HG03064 (cell line): ENCODE results near the gene C3orf38.
"Not testable (repeated sequence)": the region's sequence is repeated elsewhere in the genome, so short reads cannot be mapped to it uniquely, and the experiment has no call there.

Experiments used
- ATAC-seq: cut with Tn5 transposase; IDR thresholded peaks from one replicate; pipeline ENCODE4 v1.9.1; 2021; ENCODE audit warnings: low read depth; ENCODE audit not compliant: unreplicated experiment

The C3orf38 gene

DNA sequence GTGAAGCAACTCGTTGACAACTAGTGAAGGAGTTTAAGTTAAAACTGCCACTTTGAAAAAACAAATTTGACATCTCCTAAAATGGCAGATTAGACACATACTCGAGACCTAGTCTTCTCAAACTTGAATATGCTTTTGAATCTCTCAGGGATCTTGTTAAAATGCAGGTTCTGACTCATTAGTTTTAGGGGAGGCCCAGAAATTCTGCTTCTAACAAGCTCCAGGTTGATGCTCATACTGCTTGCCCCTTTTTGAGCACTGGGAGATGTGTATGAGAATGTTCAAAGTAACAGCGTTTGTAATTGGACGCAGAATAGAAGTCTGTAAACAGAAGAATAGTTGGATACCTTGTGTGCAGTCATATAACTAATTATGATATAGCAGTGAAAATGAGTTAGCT lies 1.6 kb downstream of the C3orf38 start:
- ATAC-seq = no peak

DNA sequence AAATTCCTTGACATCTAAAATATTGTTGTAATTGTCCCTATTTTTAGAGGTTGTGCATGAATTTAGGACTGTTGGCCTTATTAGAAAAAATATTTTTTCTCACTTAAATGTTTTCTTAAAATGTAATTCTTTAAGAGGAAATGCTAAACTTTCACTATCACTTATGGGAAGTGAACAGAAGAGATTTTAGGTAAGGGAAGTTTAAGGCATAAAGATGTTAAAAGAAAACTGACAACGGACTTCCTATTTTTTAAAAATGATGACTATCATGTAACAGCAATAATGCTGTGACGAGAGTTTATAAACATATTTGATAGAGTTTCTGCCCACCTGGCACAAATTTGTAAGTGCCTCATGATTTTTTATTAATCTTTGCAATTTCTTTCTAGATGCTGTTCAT lies 3.1 kb downstream of the C3orf38 start:
- no peak for ATAC-seq

DNA sequence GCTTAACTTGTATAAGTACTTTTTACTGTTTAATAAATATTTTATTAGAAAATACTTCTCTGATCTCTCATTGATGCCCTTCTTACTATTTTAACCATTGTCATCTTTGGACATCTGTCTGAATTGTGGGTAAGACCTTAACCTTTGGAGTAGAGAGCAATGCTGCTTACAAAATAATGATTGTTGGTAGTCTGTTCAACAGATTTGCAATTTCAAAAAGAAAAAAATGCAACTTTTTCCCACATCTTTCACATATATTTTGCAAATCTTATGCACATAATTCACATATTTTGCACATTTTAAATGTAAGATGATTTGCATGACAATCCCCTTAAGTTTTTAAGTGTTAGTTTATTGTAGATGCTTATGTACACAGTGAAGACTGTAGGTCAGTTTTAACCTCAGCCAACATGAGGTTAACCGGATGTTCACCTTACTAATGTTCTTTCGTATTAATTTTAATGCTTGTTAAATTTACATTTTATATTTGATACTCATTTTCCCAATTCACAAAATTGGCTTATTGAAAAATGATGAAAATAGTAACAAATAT lies 16.7 kb downstream of the C3orf38 start:
- ATAC-seq = no peak

DNA sequence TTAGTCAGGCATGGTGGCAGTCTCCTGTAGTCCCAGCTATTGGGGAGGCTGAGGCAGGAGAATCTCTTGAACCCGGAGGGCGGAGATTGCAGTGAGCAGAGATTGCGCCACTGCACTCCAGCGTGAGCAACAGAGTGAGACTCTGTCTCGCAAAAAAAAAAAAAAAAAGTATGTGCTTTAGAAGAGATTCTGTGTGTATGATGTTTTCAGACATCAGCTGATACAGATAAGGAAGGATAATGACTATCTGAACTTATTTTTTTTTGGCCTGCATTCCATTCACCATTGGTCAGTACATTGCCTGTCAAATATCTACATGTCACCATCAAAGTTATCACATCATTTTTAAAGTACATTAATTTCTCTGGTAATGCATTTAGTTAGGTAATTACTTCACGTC lies 17.4 kb downstream of the C3orf38 start:
- no peak for ATAC-seq

DNA sequence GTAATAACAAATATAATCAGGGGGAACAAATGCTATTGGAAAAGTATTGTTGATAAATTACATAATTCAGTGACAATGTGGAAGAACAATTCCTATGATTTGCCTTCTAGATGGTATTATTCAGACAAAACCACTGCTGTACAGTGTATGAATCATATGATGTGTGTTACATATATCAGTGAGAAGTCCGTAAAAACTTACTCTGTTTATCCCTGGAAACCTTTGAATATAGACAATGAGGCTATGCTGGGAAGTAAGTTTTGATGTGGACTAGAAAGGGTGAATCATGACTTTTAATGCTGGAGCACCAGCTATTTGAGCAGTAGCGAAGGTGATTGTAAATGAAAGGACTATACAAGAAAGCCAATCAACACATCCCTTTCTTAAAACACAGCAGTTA lies 17.9 kb downstream of the C3orf38 start:
- ATAC-seq = no peak

DNA sequence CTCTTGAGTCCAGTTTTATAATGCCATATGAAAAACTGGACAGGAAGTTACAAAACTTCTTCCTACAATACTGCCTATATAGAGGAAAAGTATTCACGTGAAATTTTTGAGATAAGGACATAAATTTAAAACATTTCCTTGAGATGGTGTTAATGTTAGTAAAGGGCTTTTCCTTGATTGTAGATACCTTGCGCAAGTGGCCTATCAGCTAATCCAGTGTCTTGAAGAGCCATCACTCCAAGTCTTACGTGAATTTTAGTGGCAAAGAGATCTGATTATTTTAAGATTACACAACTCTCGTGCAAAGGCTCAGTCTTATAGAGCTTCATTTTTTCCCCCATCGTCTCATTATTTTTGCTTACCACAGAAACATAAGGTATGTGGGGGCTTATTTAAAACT lies 18.4 kb downstream of the C3orf38 start:
- ATAC-seq = no peak

DNA sequence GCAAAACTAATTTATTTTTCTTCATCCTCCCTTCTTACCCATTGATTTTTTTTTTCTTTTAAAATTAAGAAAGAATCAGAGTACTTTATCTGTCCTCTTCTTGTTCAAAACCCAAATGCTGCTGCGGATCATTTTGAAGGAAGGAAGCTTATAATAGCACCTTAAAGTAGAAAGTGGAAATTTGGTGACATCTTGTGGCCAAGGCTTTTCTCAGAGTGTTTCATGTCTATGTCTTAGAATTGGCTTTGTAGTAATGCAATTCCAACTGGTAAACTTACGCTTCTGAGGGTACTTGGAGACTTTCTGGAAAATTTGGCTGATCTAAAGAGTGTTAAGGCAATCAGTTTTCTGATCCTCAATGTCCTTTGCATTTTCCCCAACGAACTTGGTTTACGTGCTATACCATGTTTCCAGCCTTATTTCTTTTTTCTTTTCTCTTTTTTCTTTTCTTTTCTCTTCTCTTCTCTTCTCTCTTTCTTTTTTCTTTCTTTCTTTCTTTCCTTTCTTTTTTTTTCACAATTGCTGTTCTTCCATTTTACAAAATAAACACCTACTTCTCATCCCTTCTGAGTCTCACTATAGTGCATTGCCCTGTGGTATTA lies 30.7 kb downstream of the C3orf38 start:
- ATAC-seq = peak; percentile 77

DNA sequence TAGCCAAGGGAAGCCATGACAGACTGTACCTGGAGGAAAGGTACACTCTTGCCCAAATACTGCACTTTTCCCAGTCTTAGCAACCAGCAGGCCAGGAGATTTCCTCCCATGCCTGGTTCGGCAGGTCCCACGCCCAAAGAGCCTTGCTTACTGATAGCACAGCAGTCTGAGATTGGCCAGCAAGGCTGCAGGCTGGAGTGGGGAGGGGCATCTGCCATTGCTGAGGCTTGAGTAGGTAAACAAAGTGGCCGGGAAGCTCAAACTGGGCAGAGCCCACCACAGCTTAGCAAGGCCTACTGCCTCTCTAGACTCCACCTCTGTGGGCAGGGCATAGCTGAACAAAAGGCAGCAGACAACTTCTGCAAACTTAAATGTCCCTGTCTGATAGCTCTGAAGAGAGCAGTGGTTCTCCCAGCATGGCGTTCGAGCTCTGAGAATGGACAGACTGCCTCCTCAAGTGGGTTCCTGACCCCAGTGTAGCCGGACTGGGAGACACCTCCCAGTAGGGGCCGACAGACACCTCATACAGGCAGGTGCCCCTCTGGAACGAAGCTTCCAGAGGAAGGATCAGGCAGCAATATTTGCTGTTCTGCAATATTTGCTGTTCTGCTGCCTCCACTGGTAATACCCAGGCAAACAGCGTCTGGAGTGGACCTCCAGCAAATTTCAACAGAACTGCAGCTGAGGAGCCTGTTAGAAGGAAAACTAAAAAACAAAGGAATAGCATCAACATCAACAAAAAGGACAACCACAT lies 32.6 kb downstream of the C3orf38 start:
- not testable (repeated sequence) for ATAC-seq

DNA sequence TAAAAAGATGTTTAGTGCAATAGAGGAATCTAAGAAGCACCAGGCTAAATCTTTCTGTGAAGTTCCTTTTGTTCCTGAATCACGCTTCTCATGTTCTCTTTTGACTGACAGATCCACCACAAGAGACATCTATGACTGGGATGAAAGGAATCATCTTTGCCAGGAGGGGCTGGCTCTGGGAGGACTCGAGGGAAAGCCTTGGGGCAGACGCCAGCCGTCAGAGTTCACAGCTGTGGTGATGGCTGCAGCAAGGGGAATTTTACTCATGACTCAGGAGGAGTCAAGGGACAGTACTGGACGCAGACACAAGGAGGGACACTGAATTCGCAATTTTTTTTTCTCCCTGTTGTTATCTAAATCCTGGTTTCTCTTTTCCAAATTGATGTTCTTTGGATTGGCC lies 38.7 kb downstream of the C3orf38 start:
- ATAC-seq = no peak

DNA sequence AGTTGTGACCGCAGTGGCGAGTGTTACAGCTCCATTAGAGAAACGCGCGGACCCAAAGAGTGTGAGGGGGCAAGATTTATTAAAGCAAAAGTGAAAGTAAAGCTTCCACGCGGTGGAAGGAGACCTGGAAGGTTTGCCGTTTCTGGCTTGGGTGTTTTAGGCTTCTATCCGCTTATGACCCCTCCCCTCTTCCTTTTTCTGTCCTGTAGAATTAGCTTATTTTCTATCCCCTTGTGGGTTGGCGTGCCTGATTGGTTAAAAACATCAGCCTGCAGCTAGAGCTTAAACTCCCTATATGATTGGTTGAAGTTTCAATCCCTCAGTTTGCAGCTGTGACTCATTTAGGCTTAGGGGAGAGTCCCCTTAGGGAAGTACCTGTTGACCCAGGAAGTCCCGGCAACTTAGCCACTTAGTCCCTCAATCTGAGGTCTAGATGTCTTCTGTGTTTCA lies 39.6 kb downstream of the C3orf38 start:
- peak; percentile 96 for ATAC-seq

DNA sequence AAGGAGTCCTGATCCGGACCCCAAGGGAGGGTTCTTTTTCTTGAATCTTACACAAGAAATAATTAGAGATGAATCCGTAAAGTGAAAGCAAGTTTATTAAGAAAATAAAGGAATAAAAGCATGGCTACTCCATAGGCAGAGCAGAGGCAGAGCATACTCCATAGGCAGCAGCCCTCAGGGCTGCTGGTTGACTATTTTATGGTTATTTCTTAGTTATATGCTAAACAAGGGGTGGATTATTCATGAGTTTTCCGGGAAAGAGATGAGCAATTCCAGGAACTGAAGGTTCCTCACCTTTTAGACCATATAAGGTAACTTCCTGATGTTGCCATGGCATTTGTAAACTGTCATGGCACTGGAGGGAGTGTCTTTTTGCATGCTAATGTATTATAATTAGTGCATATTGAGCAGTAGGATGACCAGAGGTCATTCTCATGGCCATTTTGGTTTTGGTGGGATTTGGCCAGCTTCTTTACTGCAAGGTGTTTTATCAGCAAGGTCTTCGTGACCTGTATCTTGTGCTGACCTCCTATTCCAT lies 42.2 kb downstream of the C3orf38 start:
- ATAC-seq = no peak

DNA sequence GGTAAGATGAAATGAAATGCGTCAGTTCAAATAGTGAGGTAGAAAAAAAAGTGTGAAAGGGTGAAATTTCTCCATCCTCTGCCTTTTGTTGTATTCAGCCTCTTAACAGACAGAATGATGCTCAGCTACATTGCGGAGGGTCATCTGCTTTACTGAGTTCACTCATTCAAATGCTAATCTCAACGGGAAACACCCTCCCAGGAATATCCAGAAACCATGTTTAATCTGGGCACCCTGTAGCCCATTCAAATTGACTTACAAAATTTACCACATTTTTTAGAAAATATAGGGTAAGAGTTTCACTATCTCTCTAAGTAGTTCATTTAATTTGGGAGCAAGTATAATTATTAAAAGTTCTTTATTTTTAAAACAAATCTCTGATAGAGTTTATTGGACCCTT lies 42.9 kb downstream of the C3orf38 start:
- ATAC-seq = no peak

DNA sequence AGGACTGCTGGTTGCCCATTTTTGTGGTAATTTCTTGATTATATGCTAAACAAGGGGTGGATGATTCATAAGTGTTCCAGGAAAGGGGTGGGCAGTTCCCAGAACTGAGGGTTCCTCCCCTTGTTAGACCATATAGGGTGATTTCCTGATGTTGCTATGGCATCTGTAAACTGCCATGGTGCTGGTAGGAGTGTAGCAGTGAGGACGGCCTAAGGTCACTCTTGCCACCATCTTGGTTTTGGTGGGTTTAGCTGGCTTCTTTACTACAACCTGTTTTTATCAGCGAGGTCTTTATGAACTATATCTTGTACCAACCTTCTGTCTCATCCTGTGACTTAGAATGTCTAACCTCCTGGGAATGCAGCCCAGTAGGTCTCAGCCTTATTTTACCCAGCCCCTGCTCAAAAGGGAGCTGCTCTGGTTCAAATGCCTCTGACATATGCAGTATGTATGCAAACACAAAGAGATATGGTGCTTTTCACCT lies 46.2 kb downstream of the C3orf38 start:
- no peak for ATAC-seq

DNA sequence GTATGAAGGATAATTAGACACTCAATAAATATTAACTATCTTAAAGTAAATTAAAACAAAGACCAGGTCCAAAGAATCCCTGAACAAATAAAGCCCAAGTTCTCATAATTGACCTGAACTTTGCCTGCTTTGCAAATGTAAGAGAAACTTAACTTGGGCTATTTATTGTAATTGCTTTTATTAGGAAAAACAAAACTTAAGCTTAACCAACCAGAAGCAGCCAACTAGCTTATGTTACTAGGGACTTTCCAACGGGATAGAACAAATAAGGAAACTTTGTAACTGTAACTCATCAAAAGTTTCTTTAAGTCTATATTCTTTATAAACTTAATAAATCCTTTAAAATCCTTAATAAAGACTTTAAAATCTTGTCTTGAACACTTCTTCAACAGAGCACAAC lies 48.4 kb downstream of the C3orf38 start:
- no peak for ATAC-seq

DNA sequence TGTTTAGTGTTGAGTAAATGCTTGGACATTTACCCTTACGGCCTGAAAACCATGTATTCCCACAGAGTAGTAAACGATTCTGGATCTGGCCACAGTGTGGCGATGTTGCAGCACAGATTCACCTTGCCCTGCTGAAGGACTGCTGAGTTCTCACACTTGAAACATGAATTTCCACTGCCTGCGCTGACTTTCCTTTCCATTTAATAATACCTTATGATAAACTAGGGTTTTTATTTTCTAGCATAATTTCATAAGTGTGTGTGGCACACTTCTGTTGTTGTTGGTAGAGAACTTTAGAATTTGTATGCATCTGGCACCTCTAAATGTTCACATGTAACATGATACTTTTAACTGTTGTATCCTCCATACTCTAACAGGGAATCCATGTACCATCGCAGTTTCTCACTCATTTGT lies 53.9 kb downstream of the C3orf38 start:
- ATAC-seq = peak; percentile 91
